Measurements from ENCODE around the gene GPI. TPM values are rescaled to one million over a fixed set of nuclear protein-coding genes. Genes with fewer than 3 reads are reported as not detected.
A peak's percentile ranks its signal among the peaks of the same experiment; 100 is the strongest.

The GPI gene
- polyA plus RNA-seq, 1 of the 3 experiments (the other 2 are of a cell fraction), result 144 TPM

DNA sequence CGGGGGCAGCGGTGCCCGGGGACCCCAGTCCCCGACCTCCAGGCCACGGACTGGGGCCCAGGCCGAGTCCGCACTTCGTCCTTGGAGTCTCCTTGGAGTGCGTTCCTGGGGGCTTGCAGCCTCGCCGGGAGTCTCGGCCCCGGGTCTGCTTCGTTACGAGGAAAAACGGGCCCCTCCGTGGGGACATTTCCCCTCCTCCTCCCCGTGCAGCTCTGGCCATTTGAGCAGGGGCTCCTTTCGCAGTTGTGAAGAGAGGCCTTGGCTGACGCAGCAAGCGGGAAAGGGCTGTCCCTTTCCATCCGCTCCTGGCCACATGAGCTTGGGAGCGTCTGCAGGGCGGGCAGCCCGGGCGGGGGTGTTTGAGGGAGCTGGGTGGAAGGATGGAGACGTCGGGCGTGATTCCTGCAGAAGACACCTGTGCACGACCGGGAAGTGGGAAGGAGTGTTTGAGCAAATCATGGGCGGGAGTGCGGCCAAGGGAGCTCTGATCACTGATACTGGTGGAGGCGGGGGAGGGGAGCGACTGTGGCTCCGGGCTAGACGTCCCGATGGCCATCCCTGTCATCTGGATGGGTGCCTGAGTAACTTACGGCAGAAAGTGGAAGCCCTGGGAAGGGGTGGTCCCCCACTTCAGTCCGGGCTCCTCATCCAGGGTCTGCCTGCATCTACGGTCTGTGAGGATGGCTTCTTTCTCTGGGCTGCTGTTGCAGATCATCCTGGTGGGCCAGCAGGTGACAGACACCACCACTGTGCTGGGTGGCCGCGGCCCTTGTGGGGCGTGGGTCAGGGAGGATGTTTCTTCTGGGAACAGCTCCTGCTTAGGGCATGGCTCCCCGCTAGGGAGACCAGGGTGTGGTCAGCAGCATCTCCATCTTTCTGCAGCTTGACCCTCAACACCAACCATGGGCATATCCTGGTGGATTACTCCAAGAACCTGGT, 736 bp downstream of the GPI start:
- Histone ChIP-seq H4K20me1 (ENCODE audit: insufficient read depth) (0 out of 2 replicates have a peak, but pooled peaks cover 3% of the 10 kb centered on the region), H3K4me1 (ENCODE audit: control insufficient read depth in 1 of 2, insufficient read depth in 2 of 2, low read depth in 1 of 2, low read length in 1 of 2) (peaks cover 10 to 11% of the 10 kb centered on the region in 2 experiments; a peak in 2 of 4 replicates), H3K4me3 (ENCODE audit: low read depth in 2 of 2, low read length in 1 of 2) (peak overlapping the region; percentile 68 to 98), H3K27ac (ENCODE audit: low read depth in 2 of 2, low read length in 1 of 2) (peak overlapping the region; percentile 18 to 66; a peak in 3 of 4 replicates), H3K79me2 (ENCODE audit: insufficient read depth) (peaks cover 28% of the 10 kb centered on the region; the same call in 1 of the 2 replicates), H3K9me2 (no peaks in the 10 kb centered on the region), H3K9me3 (no peaks in the 10 kb centered on the region), H2AFZ (ENCODE audit: low read depth) (peak overlapping the region; percentile 89), H3K36me3 (replicated peaks in 1 of 2; ENCODE audit: control insufficient read depth in 1 of 2, insufficient read depth in 2 of 2, low read length in 1 of 2) (peaks cover 14 to 20% of the 10 kb centered on the region in 2 experiments), H3K4me2 (peak overlapping the region; percentile 98), H3K27me3 (ENCODE audit: insufficient read depth) (no peaks in the 10 kb centered on the region), H3K9ac (peak overlapping the region; percentile 85), H3F3A (replicated peaks; ENCODE audit: insufficient read depth) (no peaks in the 10 kb centered on the region)
- TF ChIP-seq, protein P1, sequence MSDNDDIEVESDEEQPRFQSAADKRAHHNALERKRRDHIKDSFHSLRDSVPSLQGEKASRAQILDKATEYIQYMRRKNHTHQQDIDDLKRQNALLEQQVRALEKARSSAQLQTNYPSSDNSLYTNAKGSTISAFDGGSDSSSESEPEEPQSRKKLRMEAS (IDR thresholded peaks at IDR 0.05; ENCODE audit: low read depth), result peak; percentile 62
- no peak for TF ChIP-seq POLR2AphosphoS5 (IDR thresholded peaks at IDR 0.05; ENCODE audit: low read depth, low read length)
- 0 out of 2 replicates have a peak, but pooled peaks have one; percentile 20 for TF ChIP-seq MXI1 (IDR thresholded peaks at IDR 0.05; ENCODE audit: low read depth, low read length)
- ChIA-PET POLR2A (interaction anchor here (0.5 to 1.1 kb wide), 3 partner anchors 10 to 158 kb away, joined by 3 read pairs; no protein-coding TSS in a partner anchor), CTCF (interaction anchor here (0.9 to 1.2 kb wide), 3 partner anchors 21 to 607 kb away, joined by 3 to 4 read pairs (median 3); no protein-coding TSS in a partner anchor)
- DNase-seq, result peak; percentile 67
- 4% methylated on average over 26 of the region's 45 CpGs for WGBS (ENCODE audit: low lambda C conversion rate)

DNA sequence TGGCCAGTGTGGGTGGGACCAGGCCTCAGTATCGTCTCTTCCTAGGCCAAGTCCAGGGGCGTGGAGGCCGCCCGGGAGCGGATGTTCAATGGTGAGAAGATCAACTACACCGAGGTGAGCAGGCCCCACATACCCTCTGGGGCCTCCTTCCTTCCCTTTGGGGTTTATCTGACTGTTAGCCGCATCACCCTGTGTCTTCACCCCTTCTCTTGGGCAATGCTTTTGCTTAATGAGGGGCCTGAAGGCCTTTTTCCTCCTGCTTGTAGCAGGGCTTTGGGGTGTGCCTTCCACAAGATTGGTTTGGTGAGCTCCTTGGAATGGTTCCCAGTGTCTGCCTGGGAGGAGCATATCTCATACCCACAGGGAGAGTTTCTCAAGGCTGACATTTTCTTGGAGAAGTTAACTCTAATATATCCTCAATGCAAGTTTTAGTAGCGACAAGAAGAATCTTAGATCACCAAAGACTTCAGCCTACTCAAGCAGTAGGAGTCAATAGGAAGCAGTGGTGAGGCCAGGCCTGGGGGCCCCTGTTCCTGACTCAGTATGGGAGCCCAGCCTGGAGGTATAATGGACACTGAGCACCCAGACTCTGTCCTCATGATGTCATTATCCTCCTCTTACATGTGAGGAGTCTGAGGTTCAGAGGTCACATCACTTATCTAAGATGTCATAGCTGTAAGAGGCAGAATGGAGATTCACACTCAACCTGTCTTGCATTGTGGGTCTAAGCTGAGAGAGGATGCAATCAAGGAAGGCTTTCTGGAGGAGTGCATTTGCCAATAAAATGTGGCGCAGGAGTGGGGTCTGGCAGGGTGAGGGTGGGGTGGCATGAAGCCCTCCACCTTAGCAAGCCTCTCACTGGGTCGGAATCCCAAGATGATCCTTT, 2.0 kb downstream of the GPI start:
- H3K27ac ChIP-seq (ENCODE audit: low read depth in 2 of 2, low read length in 1 of 2), result no peak overlapping the region
- ChIA-PET CTCF (interaction anchor here (0.5 kb wide), 1 partner anchor 322 kb away, joined by 3 read pairs; no protein-coding TSS in a partner anchor), POLR2A (no interaction called here)
- peaks cover 14 to 22% of the 10 kb centered on the region in 2 experiments for H3K36me3 ChIP-seq (replicated peaks in 1 of 2; ENCODE audit: control insufficient read depth in 1 of 2, insufficient read depth in 2 of 2, low read length in 1 of 2)
- WGBS (ENCODE audit: low lambda C conversion rate), result 91% methylated on average over 7 of the region's 10 CpGs
- H3K4me3 ChIP-seq (ENCODE audit: low read depth in 2 of 2, low read length in 1 of 2), result peak overlapping the region in 1 of 2 experiments; percentile 98; a peak in 1 of 4 replicates
- H3K4me2 ChIP-seq, result peak overlapping the region; percentile 98
- no peaks in the 10 kb centered on the region for H3K9me3 ChIP-seq
- no peak for DNase-seq
- H3K27me3 ChIP-seq (ENCODE audit: insufficient read depth), result no peaks in the 10 kb centered on the region
- H3K9me2 ChIP-seq, result no peaks in the 10 kb centered on the region
- peaks cover 29% of the 10 kb centered on the region; the same call in 1 of the 2 replicates for H3K79me2 ChIP-seq (ENCODE audit: insufficient read depth)
- H4K20me1 ChIP-seq (ENCODE audit: insufficient read depth), result 0 out of 2 replicates have a peak, but pooled peaks cover 3% of the 10 kb centered on the region
- H3K9ac ChIP-seq, result no peak overlapping the region
- H3F3A ChIP-seq (replicated peaks; ENCODE audit: insufficient read depth), result no peaks in the 10 kb centered on the region
- peaks cover 10 to 11% of the 10 kb centered on the region in 2 experiments; a peak in 2 of 4 replicates for H3K4me1 ChIP-seq (ENCODE audit: control insufficient read depth in 1 of 2, insufficient read depth in 2 of 2, low read depth in 1 of 2, low read length in 1 of 2)
- H2AFZ ChIP-seq (ENCODE audit: low read depth), result no peak overlapping the region
- TF ChIP-seq, protein P2, sequence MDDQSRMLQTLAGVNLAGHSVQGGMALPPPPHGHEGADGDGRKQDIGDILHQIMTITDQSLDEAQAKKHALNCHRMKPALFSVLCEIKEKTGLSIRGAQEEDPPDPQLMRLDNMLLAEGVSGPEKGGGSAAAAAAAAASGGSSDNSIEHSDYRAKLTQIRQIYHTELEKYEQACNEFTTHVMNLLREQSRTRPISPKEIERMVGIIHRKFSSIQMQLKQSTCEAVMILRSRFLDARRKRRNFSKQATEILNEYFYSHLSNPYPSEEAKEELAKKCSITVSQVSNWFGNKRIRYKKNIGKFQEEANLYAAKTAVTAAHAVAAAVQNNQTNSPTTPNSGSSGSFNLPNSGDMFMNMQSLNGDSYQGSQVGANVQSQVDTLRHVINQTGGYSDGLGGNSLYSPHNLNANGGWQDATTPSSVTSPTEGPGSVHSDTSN (IDR thresholded peaks at IDR 0.05), result no peak
- TF ChIP-seq, protein P3, sequence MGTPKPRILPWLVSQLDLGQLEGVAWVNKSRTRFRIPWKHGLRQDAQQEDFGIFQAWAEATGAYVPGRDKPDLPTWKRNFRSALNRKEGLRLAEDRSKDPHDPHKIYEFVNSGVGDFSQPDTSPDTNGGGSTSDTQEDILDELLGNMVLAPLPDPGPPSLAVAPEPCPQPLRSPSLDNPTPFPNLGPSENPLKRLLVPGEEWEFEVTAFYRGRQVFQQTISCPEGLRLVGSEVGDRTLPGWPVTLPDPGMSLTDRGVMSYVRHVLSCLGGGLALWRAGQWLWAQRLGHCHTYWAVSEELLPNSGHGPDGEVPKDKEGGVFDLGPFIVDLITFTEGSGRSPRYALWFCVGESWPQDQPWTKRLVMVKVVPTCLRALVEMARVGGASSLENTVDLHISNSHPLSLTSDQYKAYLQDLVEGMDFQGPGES (IDR thresholded peaks at IDR 0.05; ENCODE audit: low read depth, low read length), result no peak
- TF ChIP-seq, protein P4, sequence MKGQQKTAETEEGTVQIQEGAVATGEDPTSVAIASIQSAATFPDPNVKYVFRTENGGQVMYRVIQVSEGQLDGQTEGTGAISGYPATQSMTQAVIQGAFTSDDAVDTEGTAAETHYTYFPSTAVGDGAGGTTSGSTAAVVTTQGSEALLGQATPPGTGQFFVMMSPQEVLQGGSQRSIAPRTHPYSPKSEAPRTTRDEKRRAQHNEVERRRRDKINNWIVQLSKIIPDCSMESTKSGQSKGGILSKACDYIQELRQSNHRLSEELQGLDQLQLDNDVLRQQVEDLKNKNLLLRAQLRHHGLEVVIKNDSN (IDR thresholded peaks at IDR 0.05; ENCODE audit: borderline replicate concordance, low read depth), result no peak
- TF ChIP-seq ELF1 (IDR thresholded peaks at IDR 0.05), result no peak
- no peak for TF ChIP-seq RFX5 (IDR thresholded peaks at IDR 0.05; ENCODE audit: low read length)
- TF ChIP-seq, protein P5, sequence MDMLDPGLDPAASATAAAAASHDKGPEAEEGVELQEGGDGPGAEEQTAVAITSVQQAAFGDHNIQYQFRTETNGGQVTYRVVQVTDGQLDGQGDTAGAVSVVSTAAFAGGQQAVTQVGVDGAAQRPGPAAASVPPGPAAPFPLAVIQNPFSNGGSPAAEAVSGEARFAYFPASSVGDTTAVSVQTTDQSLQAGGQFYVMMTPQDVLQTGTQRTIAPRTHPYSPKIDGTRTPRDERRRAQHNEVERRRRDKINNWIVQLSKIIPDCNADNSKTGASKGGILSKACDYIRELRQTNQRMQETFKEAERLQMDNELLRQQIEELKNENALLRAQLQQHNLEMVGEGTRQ (IDR thresholded peaks at IDR 0.05; ENCODE audit: borderline replicate concordance, low read depth, low read length), result no peak
- no peak for TF ChIP-seq YY1 (IDR thresholded peaks at IDR 0.05; ENCODE audit: low read depth)
- no peak for TF ChIP-seq NRF1 (IDR thresholded peaks at IDR 0.05; ENCODE audit: low read depth, low read length)
- no peak for TF ChIP-seq EZH2phosphoT487 (IDR thresholded peaks at IDR 0.05; ENCODE audit: borderline replicate concordance, low read depth)
- TF ChIP-seq FOSL2 (IDR thresholded peaks at IDR 0.05; ENCODE audit: borderline replicate concordance, low read depth), result no peak
- no peak for TF ChIP-seq SMC3 (IDR thresholded peaks at IDR 0.05; ENCODE audit: low read depth, low read length)
- TF ChIP-seq TAF1 (IDR thresholded peaks at IDR 0.05; ENCODE audit: borderline replicate concordance, low read depth, low read length), result no peak
- TF ChIP-seq TCF12 (IDR thresholded peaks at IDR 0.05), result no peak
- TF ChIP-seq JUND (IDR thresholded peaks at IDR 0.05), result no peak
